NCI-H1092 (cell line): Measurements from ENCODE around the gene VPS4A.

Experiments
- DNase-seq: peaks from one replicate; lab custom pipeline; 2025; lab: John Stamatoyannopoulos, UW

Gene VPS4A

DNA sequence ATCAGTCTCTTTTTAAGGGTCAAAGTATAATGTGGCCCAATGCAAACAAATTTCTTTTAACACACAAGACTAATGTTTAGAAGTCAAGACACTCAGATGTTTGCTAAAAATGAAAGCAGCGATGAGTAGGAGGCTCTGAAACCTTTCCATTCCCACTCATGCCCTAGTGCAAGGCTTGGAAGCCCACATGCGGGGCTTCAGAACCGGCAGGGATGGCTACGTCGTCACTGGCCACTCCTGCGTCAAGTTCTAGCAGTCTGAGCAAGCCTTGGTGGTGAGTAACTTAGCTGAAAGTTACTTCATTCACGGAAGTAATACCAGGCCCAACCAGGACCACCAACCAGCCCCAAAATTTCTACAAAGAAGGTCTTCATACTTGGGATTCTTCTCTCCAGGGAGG, 55.3 kb downstream of the VPS4A start:
- no peak for DNase-seq

DNA sequence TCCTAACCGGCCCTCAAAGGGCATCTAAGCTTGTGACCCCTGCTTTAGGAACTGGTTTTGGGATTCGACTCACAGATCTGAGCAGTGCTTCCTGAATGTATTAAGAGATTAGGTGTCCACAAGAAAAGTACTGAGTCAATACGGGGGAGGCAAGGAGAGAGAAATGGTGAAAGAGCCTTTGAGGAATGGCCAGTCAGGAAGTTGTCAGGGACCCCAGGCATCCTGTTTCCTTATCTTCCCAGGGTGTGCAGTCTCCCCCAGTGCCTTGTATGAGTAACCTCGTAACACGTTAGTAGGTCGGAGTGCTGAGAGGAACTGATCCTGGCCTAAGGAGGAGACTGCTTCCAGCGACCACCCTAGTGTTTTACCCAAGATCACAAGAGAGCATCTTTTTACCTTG, 56.8 kb downstream of the VPS4A start:
- no peak for DNase-seq

DNA sequence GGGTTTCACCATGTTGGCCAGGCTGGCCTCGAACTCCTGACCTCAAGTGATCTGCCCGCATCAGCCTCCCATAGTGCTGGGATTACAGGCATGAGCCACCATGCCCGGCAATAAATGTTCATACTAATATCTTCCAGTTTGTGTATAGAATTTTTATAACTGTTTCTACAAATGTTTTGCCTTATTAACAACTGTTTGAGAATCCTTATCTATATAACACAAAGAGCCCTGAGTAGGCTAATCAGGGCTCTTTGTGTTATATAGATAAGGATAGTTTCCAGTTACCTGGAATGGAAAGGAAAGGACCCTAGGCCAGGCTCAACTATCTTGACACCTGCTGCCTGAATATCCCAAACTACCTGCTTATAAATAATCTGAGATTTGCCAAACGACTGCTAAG, 57.7 kb downstream of the VPS4A start:
- DNase-seq: no peak

- no peak for DNase-seq
These were observed 60.4 kb downstream of the VPS4A start for GRCh38 chr16:69371564-69371963.

DNA sequence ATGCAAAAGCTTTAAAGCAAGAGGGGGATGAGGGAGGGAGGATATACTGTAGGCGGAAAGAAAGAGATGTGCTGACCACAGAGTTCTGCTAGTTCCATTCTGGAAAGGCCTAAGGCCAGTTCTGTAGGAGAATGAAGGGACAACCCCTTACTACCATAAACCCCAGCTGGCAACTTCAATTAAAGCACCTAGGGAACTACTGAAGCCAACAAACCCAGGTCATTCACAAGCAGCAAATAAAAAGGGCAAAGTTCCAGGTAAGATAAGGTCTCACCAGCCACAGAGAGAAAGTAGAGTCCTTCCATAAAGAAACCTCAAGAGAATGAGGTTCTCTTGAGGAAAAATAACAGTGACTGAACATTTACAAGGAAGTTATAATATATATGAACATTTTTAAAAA, 61.9 kb downstream of the VPS4A start:
- DNase-seq: no peak
